NCI-H2107 treated with DMSO at 0.1 percent for 48 hours (cell line): ENCODE data around the gene LGALS12.

ENCODE experiments used
- DNase-seq: peaks from one replicate; lab custom pipeline; 2025; ENCODE audit not compliant: unreplicated experiment; lab: John Stamatoyannopoulos, UW

The LGALS12 gene

DNA sequence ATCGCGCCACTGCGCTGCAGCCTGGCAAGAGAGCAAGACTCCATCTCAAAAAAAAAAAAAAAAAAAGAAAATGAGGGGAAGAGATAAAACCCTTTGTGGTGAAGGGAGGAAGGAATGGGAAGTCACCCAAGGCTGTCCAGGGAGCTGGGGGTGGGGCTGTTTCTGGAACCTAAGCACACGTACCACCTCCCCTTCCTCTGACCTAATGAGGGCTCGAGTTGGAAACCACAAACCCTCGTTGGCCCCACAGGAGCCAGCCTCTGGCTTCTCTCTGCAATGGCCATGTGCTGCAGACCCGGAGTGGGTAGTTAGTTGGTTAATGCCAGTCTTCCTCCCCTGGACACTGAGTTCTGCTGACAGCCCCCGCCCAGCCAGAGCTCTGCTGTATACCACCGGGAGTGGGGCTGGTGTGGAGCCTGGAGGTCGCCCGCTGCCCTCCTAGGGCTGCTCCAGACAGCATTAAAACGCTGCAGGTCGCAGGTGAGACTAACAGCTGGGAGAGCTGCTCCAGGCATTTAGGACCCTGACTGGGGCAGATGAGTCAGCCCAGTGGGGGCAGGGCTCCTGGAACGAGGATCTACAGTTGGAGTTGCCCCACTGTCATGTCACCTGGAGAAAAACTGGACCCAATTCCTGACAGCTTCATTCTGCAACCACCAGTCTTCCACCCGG, at the start of gene LGALS12:
Gene LGALS12, plus strand, starts transcription at position 228 of the 672 bp plus-strand sequence. Its CDS starts 375 bp downstream, at position 603.
- DNase-seq: no peak

- no peak for DNase-seq
Measured at GRCh38 chr11:63459586-63459985, 46.3 kb upstream of the LGALS12 start.

GRCh38 chr11:63462137-63462536, 43.7 kb upstream of the LGALS12 start:
- no peak for DNase-seq

- DNase-seq: no peak
Measured at GRCh38 chr11:63470311-63470710, 35.6 kb upstream of the LGALS12 start.

DNA sequence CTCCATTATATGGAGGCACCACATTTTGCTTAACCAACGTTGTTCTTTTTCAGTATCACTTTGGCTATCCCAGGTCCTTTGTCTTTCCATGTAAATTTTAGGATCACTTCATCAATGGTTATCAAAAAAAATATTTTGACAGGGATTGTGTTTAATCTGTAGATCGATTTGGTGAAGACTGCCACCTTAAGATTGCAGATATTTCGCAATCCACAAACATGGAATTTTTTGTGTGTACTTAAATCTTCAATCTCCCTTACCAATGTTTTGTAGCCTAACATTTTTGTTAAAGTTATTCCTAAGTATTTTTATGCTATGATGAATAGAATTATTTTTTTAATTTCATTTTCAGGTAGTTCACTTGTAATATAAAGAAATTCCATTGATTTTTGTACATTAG, 33.5 kb upstream of the LGALS12 start:
- DNase-seq: no peak

DNA sequence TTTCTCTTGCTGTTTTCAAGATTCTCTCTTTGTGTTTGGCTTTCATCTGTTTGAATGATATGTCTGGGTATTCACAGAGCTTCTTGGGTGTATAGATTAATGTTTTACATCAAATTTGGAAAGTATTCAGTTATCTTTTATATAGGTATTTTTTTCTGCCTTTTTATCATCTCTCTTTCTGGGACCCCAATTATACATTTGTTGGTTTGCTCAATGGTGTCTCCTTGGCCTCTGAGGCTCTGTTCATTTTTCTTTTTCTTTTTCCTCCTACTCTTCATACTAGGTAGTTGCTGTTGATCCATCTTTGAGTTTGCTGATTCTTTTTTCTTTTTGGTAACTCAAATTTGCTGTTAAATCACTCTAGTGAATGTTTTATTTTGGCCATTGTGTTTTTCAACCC, 29.3 kb upstream of the LGALS12 start:
- no peak for DNase-seq

DNA sequence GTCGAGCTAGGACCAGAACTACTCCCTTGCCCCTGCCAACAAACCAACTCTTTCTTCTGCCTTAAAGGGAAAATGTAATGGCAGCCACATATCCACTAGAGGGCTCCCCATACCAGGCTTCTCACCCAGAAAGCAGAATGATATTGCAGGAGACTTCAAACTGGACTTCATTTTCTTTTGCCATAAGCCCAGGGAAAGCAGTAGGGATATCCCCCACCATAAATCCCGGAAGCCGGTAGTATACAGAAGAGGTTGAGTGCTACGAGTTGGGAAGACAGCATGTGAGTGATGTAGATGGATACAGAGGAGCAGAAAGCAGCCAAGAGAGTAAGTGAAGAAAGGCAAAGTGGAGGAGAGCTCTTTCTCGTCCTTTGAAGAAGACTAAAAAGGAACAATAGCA, 27.0 kb upstream of the LGALS12 start:
- peak; percentile 62 for DNase-seq

GRCh38 chr11:63480039-63480438, 25.8 kb upstream of the LGALS12 start:
- DNase-seq: no peak

DNA sequence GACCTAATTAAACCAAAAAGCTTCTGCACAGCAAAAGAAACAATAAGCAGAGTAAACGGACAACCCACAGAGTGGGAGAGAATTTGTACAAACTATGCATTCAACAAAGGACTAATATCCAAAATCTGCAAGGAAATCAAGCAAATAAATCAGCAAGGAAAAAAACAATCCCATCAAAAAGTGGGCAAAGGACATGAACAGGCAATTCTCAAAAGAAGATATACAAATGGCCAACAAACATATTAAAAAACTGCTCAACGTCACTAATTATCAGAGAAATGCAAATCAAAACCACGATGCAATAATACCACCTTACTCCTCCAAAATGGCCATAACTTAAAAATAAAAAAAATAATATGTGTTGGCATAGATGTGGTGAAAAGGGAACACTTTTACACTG, 20.1 kb upstream of the LGALS12 start:
- DNase-seq: no peak

GRCh38 chr11:63488789-63489188, 17.1 kb upstream of the LGALS12 start:
- no peak for DNase-seq

DNA sequence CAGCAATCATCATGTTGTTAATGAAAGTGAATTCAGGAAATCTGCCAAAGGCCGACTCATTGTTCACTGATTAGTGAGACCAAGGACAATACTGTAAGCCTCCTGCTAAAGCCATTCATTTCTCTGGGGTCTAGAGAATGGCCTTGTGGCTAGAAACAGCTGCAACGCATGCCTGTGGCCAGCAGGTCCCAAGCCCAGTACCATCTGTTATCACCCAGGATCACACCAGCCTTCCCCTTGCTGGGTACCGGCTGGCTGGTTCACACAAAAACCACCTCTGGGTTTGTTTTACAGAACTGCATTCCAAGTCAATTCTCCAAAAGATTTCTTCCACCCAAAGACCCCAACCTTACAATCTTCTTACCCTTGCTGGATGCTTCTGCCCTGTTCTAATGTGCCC, 16.0 kb upstream of the LGALS12 start:
- DNase-seq: no peak

DNA sequence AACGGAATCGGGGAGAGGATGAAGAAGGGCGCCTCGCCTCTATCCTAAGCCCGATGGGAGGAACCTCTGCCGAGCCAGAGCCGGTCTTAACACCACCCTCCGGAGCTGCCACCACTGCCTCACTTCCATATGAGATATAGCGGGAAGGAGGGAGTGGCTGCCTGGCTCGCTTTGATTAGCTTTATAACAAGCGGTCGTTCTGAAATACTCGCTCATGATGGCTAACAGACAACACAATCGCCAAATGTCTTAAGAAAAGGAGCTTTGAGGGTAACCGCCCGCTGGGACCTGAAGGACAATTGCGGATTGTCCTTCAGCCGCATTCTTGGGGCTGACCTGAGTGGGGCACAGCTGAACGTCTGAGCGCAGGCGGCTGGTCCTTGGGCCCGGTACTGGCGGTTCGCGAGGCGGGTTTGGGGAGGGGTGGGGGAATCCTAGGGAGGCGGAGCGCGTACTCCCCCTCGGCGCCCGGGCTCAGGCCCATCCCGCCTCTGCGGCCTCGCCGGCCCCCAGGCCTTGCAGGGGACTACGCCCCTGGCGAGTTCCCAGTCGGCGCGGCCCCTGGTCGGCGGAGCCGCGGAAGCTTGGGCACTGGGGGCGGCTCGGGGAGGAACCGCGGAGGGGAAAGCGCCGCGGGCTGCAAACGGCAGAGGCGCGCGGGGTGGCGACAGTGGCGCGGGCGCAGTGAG, 15.2 kb upstream of the LGALS12 start, which contains the start of gene PLAAT5:
Gene PLAAT5, minus strand, starts transcription at position 617 of the 689 bp plus-strand sequence. Its CDS starts 133 bp downstream, at position 484.
- DNase-seq: no peak

DNA sequence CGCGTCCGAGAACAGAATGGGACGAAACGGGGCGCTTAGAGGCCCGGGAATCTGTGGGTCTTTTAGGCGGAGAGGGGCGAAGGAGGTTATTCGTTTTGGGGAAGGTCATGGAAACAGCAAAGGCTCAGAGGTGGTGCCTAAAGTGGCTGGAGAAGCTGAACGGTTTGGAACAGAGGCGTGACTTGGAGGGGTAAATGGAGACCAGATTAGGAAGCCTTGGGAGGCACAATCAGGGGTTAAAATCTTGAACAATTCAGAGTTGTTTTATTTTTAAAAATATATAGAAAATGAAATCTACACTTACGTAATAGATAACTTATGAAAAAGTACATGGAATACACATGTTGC, 14.7 kb upstream of the LGALS12 start:
- DNase-seq: no peak

GRCh38 chr11:63491636-63492372, 14.1 kb upstream of the LGALS12 start:
- DNase-seq: no peak

DNA sequence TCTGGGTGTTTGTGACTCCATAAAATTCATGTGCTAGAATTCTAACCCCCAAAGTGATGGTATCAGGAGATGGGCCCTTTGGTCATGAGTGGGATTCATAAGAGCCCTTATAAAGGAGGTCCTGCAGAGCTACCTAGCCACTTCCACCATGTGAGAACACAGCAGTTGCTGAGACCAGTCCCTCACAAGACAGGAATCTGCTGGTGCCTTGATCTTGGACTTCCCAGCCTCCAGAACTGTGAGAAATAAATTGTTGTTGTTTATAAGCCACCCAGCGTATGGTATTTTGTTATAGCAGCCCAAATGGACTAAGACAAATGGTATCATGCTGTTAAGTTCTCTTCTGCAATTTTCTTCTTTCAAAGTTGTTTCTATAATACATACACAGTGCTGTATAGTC, 13.4 kb upstream of the LGALS12 start:
- DNase-seq: no peak

- DNase-seq: no peak
Measured at GRCh38 chr11:63493127-63493526, 12.8 kb upstream of the LGALS12 start.

- no peak for DNase-seq
Measured at GRCh38 chr11:63494975-63495374, 10.9 kb upstream of the LGALS12 start.

DNA sequence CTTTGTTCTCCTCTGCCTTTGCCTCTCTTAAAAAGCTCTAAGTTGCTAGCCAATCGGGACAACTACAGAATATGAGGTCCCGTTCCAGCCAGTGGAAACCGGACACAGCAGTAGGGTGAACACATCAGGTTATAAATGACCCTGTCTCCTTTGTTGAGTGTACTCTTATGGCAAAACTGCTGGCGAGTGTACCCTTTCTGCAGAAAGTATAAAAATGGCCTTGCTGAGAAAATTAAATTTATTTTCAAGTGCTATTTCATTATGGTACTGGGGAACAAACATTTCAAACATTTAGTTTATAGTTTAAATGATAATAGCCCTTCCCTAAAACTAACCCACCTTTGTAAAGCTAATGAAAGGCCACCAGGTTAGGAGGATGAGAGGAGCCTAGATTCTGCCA, 6.0 kb upstream of the LGALS12 start:
- DNase-seq: no peak

DNA sequence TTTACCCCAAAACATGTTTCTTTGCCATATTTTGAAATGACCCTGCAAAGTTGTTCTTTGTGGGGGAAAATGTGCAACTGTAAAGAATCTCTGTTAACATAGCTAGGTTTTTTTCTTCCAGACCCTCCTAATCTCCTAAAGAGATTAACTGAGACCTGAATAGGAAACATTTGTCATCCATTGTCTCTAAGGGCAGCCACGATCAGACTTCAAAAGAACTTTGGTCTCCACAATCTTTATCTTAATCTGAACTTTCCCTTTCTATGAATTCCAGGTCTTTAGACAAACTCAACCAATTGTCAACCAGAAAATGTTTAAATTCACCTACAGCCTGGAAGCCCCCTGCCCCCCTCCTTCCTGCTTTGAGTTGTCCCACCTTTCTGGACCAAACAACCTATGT, 4.6 kb upstream of the LGALS12 start:
- DNase-seq: no peak

- no peak for DNase-seq
Measured at GRCh38 chr11:63502252-63502820, 3.5 kb upstream of the LGALS12 start.

GRCh38 chr11:63503492-63503891, 2.4 kb upstream of the LGALS12 start:
- DNase-seq: no peak

GRCh38 chr11:63504054-63504453, 1.8 kb upstream of the LGALS12 start:
- DNase-seq: no peak
